Measurements from ENCODE around the gene TOP2A.

TOP2A gene

GRCh38 chr17:40343219-40344119, 74.2 kb downstream of the TOP2A start:
- peak; percentile 70 for DNase-seq

GRCh38 chr17:40342504-40343218, 75.0 kb downstream of the TOP2A start:
- no peak for DNase-seq

GRCh38 chr17:40341808-40342503, 75.7 kb downstream of the TOP2A start:
- no peak for DNase-seq

DNA sequence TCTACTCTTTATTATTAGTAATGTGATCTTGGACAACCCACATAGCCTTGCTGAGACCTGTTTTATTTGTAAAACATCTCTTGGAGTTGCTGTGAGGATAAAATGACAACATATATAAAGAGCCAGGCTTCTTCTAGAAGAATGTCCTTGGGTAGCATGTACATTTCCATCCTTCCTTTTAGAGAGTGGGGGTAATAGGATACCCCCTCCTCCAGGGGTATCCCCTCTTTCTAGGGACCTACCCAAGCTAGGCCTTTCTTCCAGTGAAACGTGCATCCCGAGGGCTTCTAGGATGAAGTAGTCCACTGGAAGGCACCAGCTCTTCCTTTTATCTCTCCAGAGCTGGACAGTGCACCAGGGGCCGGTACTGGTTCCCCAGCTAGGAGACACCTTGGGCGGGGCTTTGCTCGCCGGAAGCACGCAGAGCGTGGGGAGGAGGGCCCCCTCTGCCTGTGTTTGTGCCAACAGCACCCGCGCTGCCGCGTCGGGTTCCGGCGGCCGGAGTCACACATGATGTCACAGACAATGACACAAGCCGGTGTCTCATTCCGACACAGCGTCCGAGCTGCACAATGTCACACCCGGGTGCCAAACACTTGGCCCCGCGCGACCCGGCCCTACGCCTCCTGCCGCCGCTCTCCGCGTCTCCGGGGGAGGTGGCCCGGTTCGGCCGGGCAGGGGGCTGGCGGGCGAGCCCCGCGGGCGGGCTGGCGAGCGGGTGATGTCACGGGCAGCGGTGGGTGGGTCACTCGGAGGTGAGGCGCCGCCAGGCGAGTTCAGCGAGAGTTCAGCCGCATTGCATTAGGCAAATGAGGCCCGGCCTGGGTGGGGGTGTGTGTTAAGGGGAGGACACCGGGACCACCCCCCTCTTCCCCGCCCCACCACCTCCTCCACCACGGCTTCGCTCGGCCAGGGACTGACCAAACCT, 76.6 kb downstream of the TOP2A start:
- no peak for DNase-seq

DNA sequence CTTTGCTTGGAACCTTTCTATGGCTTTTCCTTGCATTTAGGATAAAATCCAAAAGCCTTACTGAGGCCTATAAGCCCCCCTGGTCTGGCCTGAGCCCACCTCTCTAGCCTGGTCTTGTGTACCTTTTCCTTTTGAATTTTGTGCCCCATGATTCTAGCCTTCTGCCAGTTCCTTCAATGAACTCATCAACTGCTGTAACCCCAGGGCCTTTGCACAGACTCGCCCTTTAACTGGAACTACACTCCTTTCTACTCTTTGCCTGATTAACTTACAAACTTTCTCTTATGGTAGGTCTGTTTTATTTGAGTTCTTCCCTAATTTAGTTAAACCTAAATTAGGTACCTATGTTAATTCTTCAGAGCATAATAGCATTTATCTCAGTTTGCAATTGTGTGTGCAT, 77.4 kb downstream of the TOP2A start:
- no peak for DNase-seq

GRCh38 chr17:40338941-40339649, 78.6 kb downstream of the TOP2A start:
- DNase-seq = no peak
